Superior temporal gyrus (tissue), 1 donor: ENCODE data around the gene KBTBD4.
"Not testable (repeated sequence)": the region's sequence is repeated elsewhere in the genome, so short reads cannot be mapped to it uniquely, and the experiment has no call there.

ENCODE experiments used
- DNase-seq: peaks from one replicate; pipeline ENCODE4 v3.0.0-alpha.2; 2016; ENCODE audit errors: extremely low spot score

Gene KBTBD4

DNA sequence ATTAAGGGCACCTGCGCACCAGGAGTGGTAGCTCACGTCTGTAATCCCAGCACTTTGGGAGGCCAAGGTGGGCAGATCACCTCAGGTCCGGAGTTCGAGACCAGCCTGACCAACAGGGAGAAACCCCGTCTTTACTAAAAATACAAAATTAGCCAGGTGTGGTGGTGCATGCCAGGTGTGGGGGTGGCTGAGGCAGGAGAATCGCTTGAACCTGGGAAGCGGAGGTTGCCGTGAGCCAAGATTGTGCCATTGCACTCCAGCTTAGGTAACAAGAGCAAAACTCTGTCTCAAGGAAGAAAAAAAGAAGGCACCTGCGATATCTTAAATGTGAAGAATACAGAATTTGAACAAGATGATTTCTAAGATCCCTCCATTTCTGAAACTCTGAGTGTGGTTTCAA lies 52.7 kb downstream of the KBTBD4 start:
- DNase-seq, result not testable (repeated sequence)

DNA sequence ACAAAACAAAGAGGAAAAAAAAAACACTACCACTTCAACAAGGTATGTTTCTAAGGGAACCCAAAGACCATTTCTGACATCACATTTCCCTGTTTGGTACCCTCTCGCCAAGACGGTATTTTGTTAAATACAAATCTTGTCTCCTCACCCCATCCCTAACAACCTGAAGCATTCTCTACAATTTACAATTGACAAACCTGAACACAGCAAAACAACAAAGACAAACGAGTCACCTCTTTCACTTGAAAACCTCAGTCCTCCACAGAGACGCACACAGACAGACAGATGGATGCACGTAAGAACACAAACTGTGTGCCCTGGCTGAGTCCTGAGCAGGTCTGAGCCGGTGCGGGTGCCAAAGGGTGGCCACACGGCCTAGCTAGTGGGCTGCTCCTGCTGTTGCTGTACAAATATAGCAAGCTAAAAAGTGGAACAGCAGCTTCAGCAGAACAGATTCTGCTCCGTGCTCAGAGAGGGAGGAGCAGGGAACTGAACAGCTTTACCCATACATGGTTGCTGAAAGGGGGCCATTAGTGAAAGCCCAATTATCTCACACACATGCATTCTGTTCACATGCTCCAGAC lies 54.4 kb downstream of the KBTBD4 start:
- peak; percentile 72 for DNase-seq

DNA sequence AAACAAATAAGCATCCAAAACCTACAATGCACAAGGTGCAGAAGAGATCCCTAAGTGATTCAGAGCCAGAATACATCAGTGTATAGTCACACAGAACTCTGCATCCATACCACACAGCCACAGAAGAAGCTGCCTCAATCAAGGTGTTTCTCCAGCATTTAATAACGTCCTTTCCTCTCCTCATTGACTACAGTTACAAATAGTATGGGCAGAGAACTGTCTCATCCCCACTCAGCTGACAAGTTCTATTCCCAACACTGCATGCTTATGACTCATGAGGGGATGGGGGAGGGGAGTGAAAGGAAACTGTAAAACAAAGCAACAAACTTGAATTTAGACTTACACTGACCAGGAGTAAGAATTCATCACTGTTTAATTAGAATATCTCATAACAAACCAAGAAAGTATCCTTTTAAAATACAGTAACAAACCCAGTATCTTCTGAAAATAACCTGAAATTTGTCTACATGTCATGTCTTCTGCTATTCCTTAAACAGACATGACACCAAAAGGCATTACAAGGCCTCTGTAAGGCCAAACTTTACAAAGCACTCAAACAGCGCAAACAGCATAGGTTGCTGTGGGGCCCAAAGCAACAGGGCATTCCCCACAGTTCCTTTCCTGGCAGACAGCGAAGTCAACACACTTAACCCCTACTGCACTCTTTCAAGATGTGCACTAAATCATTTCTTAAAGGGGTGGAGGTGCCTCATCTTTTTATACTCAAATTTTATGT lies 55.1 kb downstream of the KBTBD4 start:
- peak; percentile 59 for DNase-seq
